Uterus (tissue), 2 donors: ENCODE data around the gene TEX2.

Source experiments
- CTCF ChIP-seq, 4 experiments: fragments of 200-600 bp in 2 of 4; fragments of 450-650 bp in 2 of 4; sonication (generic) in 2 of 4; IDR thresholded peaks; one replicate each; pipeline ENCODE4 v1.5.1; 2016 to 2019; ENCODE audit warnings: antibody characterized with exemption in 4 of 4, mild to moderate bottlenecking in 2 of 4, moderate library complexity in 1 of 4
- POLR2A ChIP-seq, 2 donors: fragments of 450-650 bp; IDR thresholded peaks; one replicate each; pipeline ENCODE4 v1.6.1; 2016; ENCODE audit warnings: antibody characterized with exemption in 2 of 2, mild to moderate bottlenecking in 1 of 2, moderate library complexity in 1 of 2

- TF ChIP-seq CTCF (IDR thresholded peaks at IDR 0.05) (no peak), POLR2A (IDR thresholded peaks at IDR 0.05) (no peak)
Measured at GRCh38 chr17:64176556-64176955, 86.5 kb downstream of the TEX2 start.
